Heart left ventricle (tissue), 16 donors: ENCODE results near the gene SPAG17. TPM values are rescaled to one million over a fixed set of nuclear protein-coding genes. Genes with fewer than 3 reads are reported as not detected.

Source experiments
- ATAC-seq, 4 donors: fragments of 200-7000 bp; cut with Tn5 transposase; one replicate each; pipeline ENCODE4 v1.9.1; 2020 to 2022; ENCODE audit warnings: moderate library complexity in 4 of 4, mild to moderate bottlenecking in 3 of 4, moderate number of reproducible peaks in 1 of 4
- DNase-seq, 5 donors: peaks; one replicate each; pipeline ENCODE4 v3.0.0-alpha.2; 2020
- H3K27ac ChIP-seq, 12 donors: fragments of 200-600 bp; sonication (generic) in 4 of 12; one replicate each; pipeline versions ENCODE4 v1.5.0 to v1.8.0; 2016 to 2022; ENCODE audit warnings: mild to moderate bottlenecking in 2 of 12
- H3K27me3 ChIP-seq, 9 donors: fragments of 200-600 bp; sonication (generic) in 2 of 9; one replicate each; pipeline versions ENCODE4 v1.5.1 to v1.8.0; 2016 to 2022; ENCODE audit warnings: mild to moderate bottlenecking in 3 of 9
- H3K36me3 ChIP-seq, 9 donors: fragments of 200-600 bp; sonication (generic) in 2 of 9; one replicate each; pipeline versions ENCODE4 v1.5.0 to v1.8.0; 2018 to 2022; ENCODE audit warnings: mild to moderate bottlenecking in 2 of 9
- H3K4me1 ChIP-seq, 12 donors: fragments of 200-600 bp; sonication (generic) in 4 of 12; one replicate each; pipeline versions ENCODE4 v1.5.0 to v1.8.0; 2016 to 2022; ENCODE audit warnings: mild to moderate bottlenecking in 3 of 12
- H3K4me3 ChIP-seq, 12 donors: fragments of 200-600 bp; sonication (generic) in 4 of 12; one replicate each; pipeline versions ENCODE4 v1.5.0 to v1.8.0; 2017 to 2022; ENCODE audit warnings: mild to moderate bottlenecking in 9 of 12, moderate library complexity in 4 of 12
- H3K9me3 ChIP-seq, 12 donors: fragments of 200-600 bp; sonication (generic) in 4 of 12; one replicate each; pipeline versions ENCODE4 v1.5.0 to v1.8.0; 2016 to 2022; ENCODE audit warnings: mild to moderate bottlenecking in 1 of 12
- POLR2A ChIP-seq, 2 donors: fragments of 450-650 bp; IDR thresholded peaks; one replicate each; pipeline ENCODE4 v1.6.1; 2017; ENCODE audit warnings: antibody characterized with exemption in 2 of 2, mild to moderate bottlenecking in 2 of 2, moderate library complexity in 2 of 2
- WGBS, 4 donors: extraction: QIAGEN DNeasy Blood & Tissue Kit in 2 of 4; methylation state at CpG; one replicate each; pipeline versions ENCODE4 v1.1.5 to v1.1.7; 2013 to 2018; 5-methylcytosine and 5-hydroxymethylcytosine counted together
- intact Hi-C, 10 donors: fragments of 100-400 bp; cut with DNase I; formaldehyde crosslinking; loops; one replicate each; pipeline versions ENCODE4 v1.11.1 to v1.14.2; 2022
- polyA plus RNA-seq, 2 donors: library from polyadenylated mRNA; stranded (reverse); fragments of 200-250 nt; gene quantifications; one replicate each; pipeline ENCODE4 v1.2.3, GENCODE V29; 2013
- total RNA-seq, 9 donors: library from RNA; depleted of rRNA in 2 of 9; stranded (reverse); fragments of >200 nt in 2 of 9; fragmentation: NEBNext Ultra II Directional in 3 of 9; extraction: Animal tissue kit (Norgen Biotek cat#: 25700) in 3 of 9; gene quantifications; one replicate each; pipeline versions ENCODE4 v1.1.0 to v1.2.4, GENCODE V29; 2016 to 2023
- TF ChIP-seq, protein P1 (sequence below), 12 donors: fragments of 200-600 bp; sonication (generic) in 4 of 12; IDR thresholded peaks; one replicate each; pipeline versions ENCODE4 v1.5.0 to v1.8.0; 2018 to 2022; ENCODE audit warnings: antibody characterized with exemption in 12 of 12, mild to moderate bottlenecking in 5 of 12
- donor health status: ischemic (EF 13 %, LVEDD 7.1; RV severe dilation, severe dysfunction).
- donor health status: healthy with polysubstance abuse.
- donor health status: DM: no; HTN: yes; CAD: no.
- donor health status: DM: no; HTN: no; CAD: no.
- donor health status: ischemic (EF 25% LVEDD 6.9; RV normal size, moderate dysfunction).
- donor health status: ischemic (EF 25% LVEDD 5.7; RV mildly dilated, moderate dysfunction).
- donor health status: healthy.
- donor health status: DM: yes; HTN: yes; CAD: no.
- donor health status: ischemic (EF 35%, LVEDD 5.7; RV mildly dilated, moderate dysfunction).
- donor health status: nonischemic (EF 11% LVEDD 7.7; RV severe dilation, severe dysfunction).
- donor health status: DM: yes; HTN: yes; CAD: no.
- donor health status: PGD.
- donor health status: ischemic (EF 29% LVEDD 5.4; RV normal size, mild dysfunction).
- donor health status: nonischemic (EF 23%, LVEDD 6.1; RV moderate dilation, normal function).

Gene SPAG17
- total and polyA plus RNA-seq, 11 donors = 0.38 to 0.48 TPM; not detected in 9

DNA sequence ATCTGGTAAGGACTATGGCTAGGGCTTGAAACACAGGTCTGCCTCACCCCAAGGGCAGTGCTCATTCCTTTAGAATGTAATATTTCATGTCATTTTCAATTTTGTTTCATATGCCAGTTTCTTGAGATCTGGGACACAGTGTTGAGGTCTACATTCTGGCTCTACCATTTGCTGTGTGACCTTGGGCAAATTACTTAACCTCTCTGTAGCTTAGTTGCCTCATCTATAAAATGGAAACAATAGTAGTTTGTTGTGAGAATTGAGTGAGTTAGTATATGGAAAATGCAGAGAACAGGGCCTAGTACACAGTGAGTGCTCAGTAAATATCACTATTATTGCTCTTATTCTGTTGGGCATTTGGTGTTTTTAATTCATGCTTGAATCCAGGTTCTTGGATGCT lies 171.1 kb downstream of the SPAG17 start:
- H3K4me1 ChIP-seq = no peaks in the 10 kb centered on the region
- peaks cover 0 to 3% (median 0%) of the 10 kb centered on the region in 9 donors for H3K27me3 ChIP-seq
- H3K36me3 ChIP-seq = no peaks in the 10 kb centered on the region
- ATAC-seq (no peak), DNase-seq (no peak)
- intact Hi-C loops = no loop called here
- H3K4me3 ChIP-seq = no peak overlapping the region
- TF ChIP-seq POLR2A (IDR thresholded peaks at IDR 0.05) = no peak
- TF ChIP-seq, protein P1, sequence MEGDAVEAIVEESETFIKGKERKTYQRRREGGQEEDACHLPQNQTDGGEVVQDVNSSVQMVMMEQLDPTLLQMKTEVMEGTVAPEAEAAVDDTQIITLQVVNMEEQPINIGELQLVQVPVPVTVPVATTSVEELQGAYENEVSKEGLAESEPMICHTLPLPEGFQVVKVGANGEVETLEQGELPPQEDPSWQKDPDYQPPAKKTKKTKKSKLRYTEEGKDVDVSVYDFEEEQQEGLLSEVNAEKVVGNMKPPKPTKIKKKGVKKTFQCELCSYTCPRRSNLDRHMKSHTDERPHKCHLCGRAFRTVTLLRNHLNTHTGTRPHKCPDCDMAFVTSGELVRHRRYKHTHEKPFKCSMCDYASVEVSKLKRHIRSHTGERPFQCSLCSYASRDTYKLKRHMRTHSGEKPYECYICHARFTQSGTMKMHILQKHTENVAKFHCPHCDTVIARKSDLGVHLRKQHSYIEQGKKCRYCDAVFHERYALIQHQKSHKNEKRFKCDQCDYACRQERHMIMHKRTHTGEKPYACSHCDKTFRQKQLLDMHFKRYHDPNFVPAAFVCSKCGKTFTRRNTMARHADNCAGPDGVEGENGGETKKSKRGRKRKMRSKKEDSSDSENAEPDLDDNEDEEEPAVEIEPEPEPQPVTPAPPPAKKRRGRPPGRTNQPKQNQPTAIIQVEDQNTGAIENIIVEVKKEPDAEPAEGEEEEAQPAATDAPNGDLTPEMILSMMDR (IDR thresholded peaks at IDR 0.05) = no peak
- no peaks in the 10 kb centered on the region for H3K9me3 ChIP-seq
- no peak overlapping the region for H3K27ac ChIP-seq

DNA sequence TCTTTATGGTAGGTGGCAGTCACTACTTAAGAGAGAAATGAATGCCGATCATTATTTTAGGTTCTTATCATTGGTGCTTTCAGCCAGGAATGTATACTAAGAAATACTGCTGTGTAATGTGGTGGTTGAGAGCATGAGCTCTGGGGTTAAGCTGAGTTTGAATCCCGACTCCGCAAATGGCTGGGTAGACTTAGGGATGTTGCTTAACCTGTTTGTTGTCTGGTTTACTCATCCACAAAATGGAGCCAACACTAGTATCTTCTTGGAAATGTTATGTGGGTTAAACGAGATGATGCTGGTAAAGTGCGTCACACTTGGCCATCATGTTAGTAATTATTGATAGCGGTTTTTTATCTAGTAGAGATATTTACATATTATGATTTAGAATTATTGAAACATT lies 171.7 kb downstream of the SPAG17 start:
- Histone ChIP-seq H3K4me3 (no peak overlapping the region), H3K27me3 (peaks cover 0 to 3% (median 0%) of the 10 kb centered on the region in 9 donors), H3K27ac (no peak overlapping the region), H3K4me1 (no peaks in the 10 kb centered on the region), H3K36me3 (no peaks in the 10 kb centered on the region), H3K9me3 (no peaks in the 10 kb centered on the region)
- DNase-seq = no peak
- 78 to 88% (median 81%) methylated on average over 6 of the region's 6 CpGs for WGBS, 4 donors
- ATAC-seq = no peak
- TF ChIP-seq, protein P1 (IDR thresholded peaks at IDR 0.05) = no peak
- TF ChIP-seq POLR2A (IDR thresholded peaks at IDR 0.05) = no peak
- intact Hi-C loops = no loop called here

DNA sequence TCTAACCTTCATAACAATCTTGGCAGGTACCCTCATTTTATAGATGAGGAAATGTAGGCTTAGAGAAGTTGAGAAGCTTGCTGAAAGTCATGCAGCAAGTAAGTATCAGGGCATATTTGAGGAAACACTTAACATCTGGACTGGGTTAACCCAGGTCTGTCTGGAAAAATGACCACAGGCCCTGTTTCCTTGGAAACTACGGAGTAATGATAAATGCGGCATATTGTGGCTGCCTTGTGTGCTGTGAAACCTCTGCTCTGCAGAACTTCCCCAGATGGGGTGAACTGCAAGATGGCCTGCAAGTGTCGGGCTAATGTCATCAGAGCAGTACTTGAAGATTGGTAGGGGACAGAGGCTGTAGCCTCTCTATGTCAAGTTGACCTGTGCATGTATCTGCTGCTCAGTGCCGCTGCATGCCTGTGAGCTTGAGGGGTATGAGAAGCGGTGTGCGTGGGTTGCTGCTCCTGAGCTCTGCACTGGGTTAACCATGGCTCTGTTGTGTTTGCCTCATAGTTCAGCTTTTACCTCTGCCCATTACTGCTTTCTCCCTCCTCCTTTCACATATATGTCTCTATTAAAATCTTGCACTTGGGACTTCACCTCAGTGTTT lies 172.4 kb downstream of the SPAG17 start:
- Histone ChIP-seq H3K4me3 (no peak overlapping the region), H3K36me3 (no peaks in the 10 kb centered on the region), H3K4me1 (no peaks in the 10 kb centered on the region), H3K27ac (no peak overlapping the region), H3K9me3 (no peaks in the 10 kb centered on the region), H3K27me3 (peaks cover 0 to 3% (median 0%) of the 10 kb centered on the region in 9 donors)
- 67 to 90% (median 83%) methylated on average over 6 of the region's 6 CpGs for WGBS, 4 donors
- ATAC-seq = no peak
- TF ChIP-seq, protein P1 (IDR thresholded peaks at IDR 0.05) = no peak
- no peak for TF ChIP-seq POLR2A (IDR thresholded peaks at IDR 0.05)
- intact Hi-C loops = no loop called here
- no peak for DNase-seq

DNA sequence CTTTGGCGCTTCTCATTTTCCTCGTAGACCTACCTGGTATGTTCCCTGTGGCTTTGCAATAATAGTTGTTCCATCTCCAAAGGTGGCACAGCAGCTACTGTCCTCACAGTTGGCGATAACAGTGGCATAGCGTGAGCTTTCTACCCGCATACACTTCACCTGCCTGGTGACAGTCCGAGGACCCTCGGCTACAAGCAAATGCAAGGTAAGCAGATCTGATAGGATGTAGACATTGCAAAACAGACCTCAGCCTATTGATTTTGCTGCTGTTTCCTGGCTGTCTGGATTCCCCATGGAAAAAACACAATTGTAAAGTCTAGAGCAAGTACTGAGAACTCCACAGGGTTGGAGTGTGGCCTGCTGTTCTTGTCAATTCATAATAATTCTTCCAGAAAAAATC lies 177.0 kb downstream of the SPAG17 start:
- H3K4me1 ChIP-seq = no peaks in the 10 kb centered on the region
- intact Hi-C loops = no loop called here
- no peaks in the 10 kb centered on the region for H3K36me3 ChIP-seq
- 88 to 94% (median 88%) methylated on average over 7 of the region's 7 CpGs for WGBS, 4 donors
- no peak overlapping the region for H3K27ac ChIP-seq
- H3K9me3 ChIP-seq = peaks cover 0 to 3% (median 0%) of the 10 kb centered on the region in 12 donors
- TF ChIP-seq POLR2A (IDR thresholded peaks at IDR 0.05) = no peak
- TF ChIP-seq, protein P1 (IDR thresholded peaks at IDR 0.05) = no peak
- ATAC-seq (no peak), DNase-seq (no peak)
- peaks cover 0 to 3% (median 0%) of the 10 kb centered on the region in 9 donors for H3K27me3 ChIP-seq
- H3K4me3 ChIP-seq = no peak overlapping the region
